ENCODE measurements around the gene MDC1.
"Not testable (repeated sequence)": the region's sequence is repeated elsewhere in the genome, so short reads cannot be mapped to it uniquely, and the experiment has no call there.

MDC1 gene

GRCh38 chr6:30679765-30680535 lies 37.1 kb downstream of the MDC1 start:
- DNase-seq (ENCODE audit: low read depth), result no peak

DNA sequence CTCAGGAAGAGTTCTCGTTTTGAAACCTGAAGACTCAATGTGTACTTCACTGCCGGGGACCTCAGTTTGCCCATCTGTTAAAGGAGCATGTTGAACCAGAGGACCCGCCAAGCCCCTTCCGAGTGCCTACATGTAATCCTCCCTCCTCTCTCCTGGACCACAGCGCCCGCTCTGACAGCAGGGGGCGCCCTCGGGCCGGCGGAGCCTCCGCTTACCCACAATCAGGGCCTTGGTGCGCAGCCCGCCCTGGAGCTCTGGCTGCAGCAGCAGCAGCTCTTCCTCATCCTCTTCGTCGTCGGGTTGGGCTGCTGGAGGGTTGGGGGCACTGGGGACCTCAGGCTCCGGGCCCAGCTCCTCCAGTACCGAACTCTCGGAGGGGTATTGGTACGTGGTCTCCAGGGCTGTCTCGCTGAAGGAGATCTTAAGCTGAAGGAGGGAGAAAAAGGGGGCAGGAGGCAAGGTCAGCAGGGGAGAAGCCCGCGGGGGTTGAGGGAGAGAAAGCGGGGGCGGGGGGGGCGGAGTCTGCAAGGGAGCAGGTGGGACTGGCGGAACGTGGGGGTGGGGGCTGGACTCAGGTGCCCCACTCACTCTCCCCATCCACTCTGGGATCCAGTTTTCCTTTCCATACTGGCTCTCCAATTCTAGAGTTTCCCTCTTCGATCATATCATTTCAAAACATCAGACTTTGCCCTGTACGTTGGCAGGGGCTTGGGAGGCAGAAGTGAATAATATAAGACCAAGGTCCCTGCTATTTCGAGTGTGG lies 37.9 kb downstream of the MDC1 start:
- DNase-seq (ENCODE audit: low read depth), result peak; percentile 88

DNA sequence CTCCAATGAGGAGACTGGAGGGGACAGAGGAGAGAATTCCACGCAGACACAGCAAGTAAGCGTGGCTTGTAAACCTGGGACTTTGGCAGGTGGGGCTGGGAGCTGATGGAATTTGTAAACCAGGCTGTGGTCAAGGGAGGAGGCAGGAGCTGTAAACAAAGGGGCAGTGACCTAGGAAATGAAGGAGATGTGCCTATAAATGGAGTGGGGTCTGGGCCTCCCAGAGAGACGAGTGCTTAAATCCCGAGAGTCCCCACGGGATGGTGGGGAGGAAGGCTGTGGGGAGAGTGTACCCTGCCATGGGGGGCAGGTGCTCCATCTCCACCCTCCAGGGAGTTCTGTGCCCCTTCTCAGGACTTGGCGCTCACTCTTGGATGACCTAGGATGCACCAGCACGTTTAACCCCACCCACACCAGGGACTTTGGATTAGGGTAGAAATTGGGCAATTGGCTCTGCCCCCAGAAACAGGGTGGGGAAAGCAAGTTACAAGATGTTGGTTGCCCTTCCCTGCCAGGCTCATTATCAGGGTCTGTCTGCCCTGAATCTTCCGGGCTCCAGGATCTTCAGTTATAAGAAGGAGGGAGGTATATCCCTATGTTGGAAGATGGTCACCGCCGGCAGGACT lies 40.3 kb downstream of the MDC1 start:
- DNase-seq (ENCODE audit: low read depth), result no peak

GRCh38 chr6:30672445-30673253 lies 44.4 kb downstream of the MDC1 start, which contains the start of gene DHX16:
Gene DHX16, minus strand, starts transcription at chr6:30673006. Its CDS starts 165 bp downstream, at chr6:30672841.
- peak; percentile 67 for DNase-seq (ENCODE audit: low read depth)

DNA sequence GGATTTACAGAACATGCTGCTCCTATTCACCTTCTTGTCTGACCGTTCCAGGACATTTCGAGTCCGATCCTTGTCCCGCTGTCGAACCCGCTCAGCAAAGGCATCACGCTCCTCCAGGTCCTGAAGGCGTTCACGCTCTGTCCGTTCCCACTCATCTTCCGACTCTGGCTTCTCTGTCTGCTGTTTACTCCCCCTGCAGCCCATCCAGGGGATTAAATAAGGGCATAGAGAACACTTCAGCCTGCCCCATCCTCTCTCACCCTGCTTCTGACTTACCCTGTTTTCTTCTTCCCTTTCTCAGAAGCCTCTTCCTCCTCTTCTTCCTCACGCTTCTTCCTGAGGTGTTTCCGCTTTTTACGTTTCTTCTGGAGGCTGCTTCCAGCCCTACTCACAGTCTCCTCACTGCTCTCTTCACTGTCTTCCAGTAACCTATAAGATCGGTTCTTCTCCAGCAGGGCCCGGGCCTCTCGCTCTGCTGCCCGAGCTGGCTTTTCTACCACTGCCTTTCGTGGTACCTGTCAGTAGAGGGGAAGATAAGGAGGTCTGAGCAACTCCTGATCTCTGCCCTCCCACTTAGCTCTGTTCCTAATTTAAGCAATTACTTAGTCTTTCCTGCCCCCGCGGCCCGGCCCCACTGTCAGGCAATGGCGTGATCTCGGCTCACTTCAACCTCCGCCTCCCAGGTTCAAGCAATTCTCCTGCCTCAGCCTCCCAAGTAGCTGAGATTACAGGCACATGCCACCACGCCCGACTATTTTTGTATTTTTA lies 46.1 kb downstream of the MDC1 start:
- no peak for DNase-seq (ENCODE audit: low read depth)

- not testable (repeated sequence) for DNase-seq (ENCODE audit: low read depth)
Observed at GRCh38 chr6:30666300-30666699, 50.8 kb downstream of the MDC1 start.

GRCh38 chr6:30664994-30665767 lies 51.9 kb downstream of the MDC1 start:
- no peak for DNase-seq (ENCODE audit: low read depth)

GRCh38 chr6:30657922-30658321 lies 59.2 kb downstream of the MDC1 start:
- DNase-seq (ENCODE audit: low read depth), result not testable (repeated sequence)

DNA sequence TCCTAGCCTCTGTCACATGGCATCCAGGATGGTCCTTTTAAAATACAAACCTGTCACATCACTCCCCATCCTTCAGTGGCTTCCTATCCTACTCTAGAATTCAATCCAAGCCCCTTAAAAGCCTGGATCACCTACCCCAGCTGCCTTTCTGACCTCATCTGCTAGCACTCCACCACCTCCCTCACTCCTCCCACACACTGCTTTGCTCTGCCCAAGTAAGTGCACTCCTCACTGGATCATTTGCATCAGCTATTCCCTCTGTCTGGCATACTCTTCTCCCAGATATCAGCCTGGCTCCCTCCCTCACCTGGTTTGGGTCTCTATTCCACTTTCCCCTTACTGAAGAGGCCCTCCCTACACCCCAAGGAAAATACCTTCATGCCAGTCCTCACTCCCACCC lies 59.6 kb downstream of the MDC1 start:
- no peak for DNase-seq (ENCODE audit: low read depth)

- DNase-seq (ENCODE audit: low read depth), result no peak
Observed at GRCh38 chr6:30656513-30656912, 60.6 kb downstream of the MDC1 start.

DNA sequence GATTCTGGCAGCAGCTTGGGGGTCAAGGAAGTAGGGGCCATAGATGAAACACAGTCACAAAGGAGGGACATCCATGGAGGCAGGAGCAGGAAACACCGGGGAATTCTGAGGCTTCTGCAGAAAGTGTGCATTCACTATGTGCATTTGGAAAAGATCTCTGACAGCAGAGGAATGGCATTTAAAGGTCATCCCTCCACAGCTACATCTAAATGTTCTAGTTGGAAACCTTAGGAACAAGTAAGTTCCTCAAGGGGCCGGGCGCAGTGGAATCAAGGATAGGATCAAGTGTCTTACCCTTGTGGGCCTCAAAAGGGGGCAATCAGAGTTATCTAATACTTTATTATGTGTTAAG lies 61.4 kb downstream of the MDC1 start:
- DNase-seq (ENCODE audit: low read depth), result no peak

DNA sequence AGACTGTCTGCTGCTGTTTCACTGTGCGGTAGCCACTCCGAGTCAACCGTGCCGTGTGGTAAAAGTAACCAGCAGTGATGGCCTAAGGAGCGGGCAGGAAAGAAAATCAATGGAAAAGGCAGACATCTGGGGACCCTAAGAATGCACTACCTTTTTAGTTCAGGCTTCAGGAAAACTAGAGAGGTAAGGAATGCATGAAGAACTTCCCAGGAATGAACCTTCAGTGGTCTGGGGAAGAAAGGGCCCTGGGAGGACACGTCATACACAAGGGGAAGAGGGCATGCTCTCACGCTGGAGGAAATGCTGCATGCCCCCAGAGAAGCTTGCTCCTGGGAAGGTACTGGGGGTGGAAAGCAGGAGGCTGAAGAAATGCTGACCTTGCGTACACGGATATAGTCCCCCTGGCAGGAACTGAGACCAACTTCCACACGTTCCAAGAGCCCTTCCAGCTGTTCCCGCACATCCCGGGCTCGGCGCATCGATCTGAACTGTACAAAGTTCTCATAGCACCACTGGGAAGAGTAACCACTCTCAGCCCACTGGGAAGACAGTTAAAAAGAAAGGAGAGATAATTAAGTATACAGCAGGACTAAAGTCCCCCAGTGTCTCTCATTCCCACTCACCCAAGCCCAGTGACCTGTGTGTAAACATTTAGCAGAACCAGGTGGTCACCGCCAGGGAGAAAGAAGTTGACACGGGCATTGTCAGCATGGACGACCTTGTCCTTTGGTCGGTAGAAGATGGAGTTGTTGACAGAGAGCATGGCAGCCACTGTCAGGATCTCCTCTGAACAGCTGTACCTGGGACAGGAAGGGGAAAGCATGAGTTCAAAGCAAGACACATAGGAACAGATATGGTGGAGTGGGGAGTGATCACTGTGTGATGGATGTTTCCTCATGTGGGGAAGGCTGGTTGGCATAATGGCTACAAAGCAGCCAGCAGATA lies 62.0 kb downstream of the MDC1 start:
- no peak for DNase-seq (ENCODE audit: low read depth)

DNA sequence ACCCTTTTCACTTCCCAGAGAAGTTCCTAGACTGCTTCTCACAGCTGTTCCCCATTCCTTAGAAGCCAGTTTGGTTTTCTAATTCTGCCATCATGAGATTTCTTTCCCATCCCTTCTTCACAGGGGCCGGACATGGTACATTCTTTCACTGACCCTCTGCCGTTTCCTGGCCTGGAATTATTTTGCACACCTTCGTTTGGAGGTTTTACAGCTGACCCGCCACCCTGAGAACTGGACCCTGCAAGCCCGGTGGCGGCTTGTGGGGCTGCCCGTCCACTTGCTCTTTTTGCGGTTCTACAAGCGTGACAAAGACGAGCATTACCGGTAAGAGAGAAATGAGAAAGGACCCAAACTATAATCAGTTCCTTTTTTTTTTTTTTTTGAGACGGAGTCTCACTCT lies 65.9 kb downstream of the MDC1 start:
- DNase-seq (ENCODE audit: low read depth), result no peak
